H1 (cell line): ENCODE data around the gene C1orf115. TPM values are rescaled to one million over a fixed set of nuclear protein-coding genes. Genes with fewer than 3 reads are reported as not detected.

ENCODE experiments used
- CTCF ChIA-PET: fragments of 300-600 bp; sonication (Branson Sonifier 250); formaldehyde crosslinking; loops from one replicate; lab custom pipeline; 2021; ENCODE audit not compliant: partially characterized antibody; lab: Charles Lee
- POLR2A ChIA-PET: fragments of 300-600 bp; sonication (Branson Sonifier 250); formaldehyde crosslinking; loops from one replicate; lab custom pipeline; 2021; ENCODE audit warnings: inconsistent platforms; ENCODE audit not compliant: partially characterized antibody; lab: Charles Lee
- DNase-seq, 2 experiments: peaks; one replicate each; pipeline versions ENCODE4 v3.0.0 to v3.0.0-alpha.2; 2010 to 2022; ENCODE audit warnings: low spot score in 2 of 2, low read depth in 1 of 2, mixed read lengths in 1 of 2
- FAIRE-seq: peaks from 2 replicates; lab custom pipeline; 2011; peaks lifted over from hg19 to GRCh38; lab: Jason Lieb, UNC
- H2AFZ ChIP-seq: 2 replicates; pipeline ENCODE4 v1.8.1; 2012; ENCODE audit warnings: low read length, inconsistent platforms
- H2AK5ac ChIP-seq: 2 replicates; pipeline ENCODE4 v1.6.1; 2013; ENCODE audit warnings: low read depth, low read length
- H2BK120ac ChIP-seq: replicated peaks from 2 replicates; pipeline ENCODE3; 2013; ENCODE audit warnings: low read depth, low read length, inconsistent platforms
- H2BK12ac ChIP-seq: 2 replicates; pipeline ENCODE4 v1.6.1; 2013; ENCODE audit warnings: low read depth, low read length
- H2BK15ac ChIP-seq: 2 replicates; pipeline ENCODE4 v1.6.1; 2013; ENCODE audit warnings: low read length
- H2BK20ac ChIP-seq: 2 replicates; pipeline ENCODE4 v1.6.1; 2013; ENCODE audit warnings: low read length
- H2BK5ac ChIP-seq: 2 replicates; pipeline ENCODE4 v1.6.1; 2013; ENCODE audit warnings: low read depth, low read length
- H3K14ac ChIP-seq: 2 replicates; pipeline ENCODE4 v1.6.1; 2013; ENCODE audit warnings: inconsistent platforms; ENCODE audit not compliant: insufficient read length
- H3K18ac ChIP-seq: 2 replicates; pipeline ENCODE4 v1.6.1; 2013; ENCODE audit warnings: low read length; ENCODE audit errors: extremely low read depth
- H3K23ac ChIP-seq: 2 replicates; pipeline ENCODE4 v1.6.1; 2013; ENCODE audit warnings: inconsistent platforms; ENCODE audit not compliant: insufficient read length
- H3K23me2 ChIP-seq: 2 replicates; pipeline ENCODE4 v1.6.1; 2013; ENCODE audit warnings: low read depth, low read length
- H3K27ac ChIP-seq: 2 replicates; pipeline ENCODE4 v1.6.1; 2011; ENCODE audit warnings: low read depth, low read length, inconsistent platforms
- H3K27me3 ChIP-seq, 4 experiments: replicated peaks in 1 of 4; 1 replicate in 1 of 4; 2 replicates in 3 of 4; pipeline versions ENCODE4 v1.6.1 to v1.8.1; 2011 to 2013; ENCODE audit warnings: low read length in 3 of 4, mild to moderate bottlenecking in 3 of 4, inconsistent platforms in 2 of 4, mixed read lengths in 2 of 4, moderate library complexity in 1 of 4; ENCODE audit not compliant: control insufficient read depth in 3 of 4, insufficient read depth in 3 of 4; ENCODE audit errors: extremely low read depth in 1 of 4
- H3K36me3 ChIP-seq, 4 experiments: 2 replicates each; pipeline versions ENCODE4 v1.6.1 to v1.8.1; 2011 to 2013; ENCODE audit warnings: mild to moderate bottlenecking in 4 of 4, low read length in 3 of 4, moderate library complexity in 2 of 4, control low read depth in 1 of 4, inconsistent platforms in 1 of 4; ENCODE audit not compliant: insufficient read depth in 4 of 4, control insufficient read depth in 2 of 4
- H3K4ac ChIP-seq: replicated peaks from 2 replicates; pipeline ENCODE3; 2013; ENCODE audit warnings: low read length, low read depth, mixed read lengths, inconsistent platforms; ENCODE audit not compliant: insufficient read length
- H3K4me1 ChIP-seq, 4 experiments: replicated peaks in 1 of 4; 1 replicate in 1 of 4; 2 replicates in 3 of 4; pipeline versions ENCODE4 v1.6.1 to v1.8.1; 2011 to 2013; ENCODE audit warnings: low read length in 3 of 4, inconsistent platforms in 2 of 4, mixed read lengths in 1 of 4; ENCODE audit not compliant: insufficient read depth in 4 of 4, control insufficient read depth in 3 of 4
- H3K4me2 ChIP-seq, 2 experiments: 2 replicates each; pipeline versions ENCODE4 v1.6.1 to v1.8.1; 2011 to 2013; ENCODE audit warnings: low read depth in 2 of 2, low read length in 2 of 2, control low read depth in 1 of 2, inconsistent platforms in 1 of 2, mild to moderate bottlenecking in 1 of 2; ENCODE audit not compliant: insufficient read depth in 1 of 2
- H3K4me3 ChIP-seq, 4 experiments: fragments of 200-600, 300-600 bp in 1 of 4; sonication (generic), shearing (Covaris generic), sonication (Bioruptor Twin) in 1 of 4; 2 replicates each; pipeline versions ENCODE4 v1.5.1 to v1.8.1; 2011 to 2016; ENCODE audit warnings: low read length in 4 of 4, low read depth in 3 of 4, control low read depth in 2 of 4, inconsistent platforms in 2 of 4, mild to moderate bottlenecking in 2 of 4, mixed read lengths in 1 of 4, moderate library complexity in 1 of 4; ENCODE audit not compliant: insufficient read depth in 2 of 4; ENCODE audit errors: extremely low read depth in 1 of 4
- H3K56ac ChIP-seq: replicated peaks from 2 replicates; pipeline ENCODE3; 2013; ENCODE audit warnings: low read depth, mild to moderate bottlenecking, mixed read lengths, low read length, inconsistent platforms; ENCODE audit not compliant: insufficient read length
- H3K79me1 ChIP-seq: 2 replicates; pipeline ENCODE4 v1.6.1; 2013; ENCODE audit warnings: low read depth, low read length, control low read depth
- H3K79me2 ChIP-seq, 2 experiments: 2 replicates each; pipeline versions ENCODE4 v1.6.1 to v1.8.1; 2012 to 2013; ENCODE audit warnings: low read length in 2 of 2, mild to moderate bottlenecking in 2 of 2, inconsistent platforms in 1 of 2; ENCODE audit not compliant: insufficient read depth in 2 of 2, control insufficient read depth in 1 of 2
- H3K9ac ChIP-seq, 4 experiments: replicated peaks in 1 of 4; 1 replicate in 1 of 4; 2 replicates in 3 of 4; pipeline versions ENCODE4 v1.6.1 to v1.8.1; 2011 to 2013; ENCODE audit warnings: low read depth in 3 of 4, low read length in 3 of 4, control low read depth in 2 of 4, mild to moderate bottlenecking in 2 of 4, moderate library complexity in 2 of 4, inconsistent platforms in 1 of 4; ENCODE audit errors: extremely low read depth in 1 of 4
- H3K9me3 ChIP-seq, 2 experiments: 2 replicates each; pipeline versions ENCODE4 v1.6.1 to v1.8.1; 2012 to 2013; ENCODE audit warnings: mild to moderate bottlenecking in 2 of 2, moderate library complexity in 2 of 2, control low read depth in 1 of 2, inconsistent platforms in 1 of 2, low read depth in 1 of 2, low read length in 1 of 2, mixed read lengths in 1 of 2; ENCODE audit not compliant: insufficient read depth in 2 of 2
- H4K20me1 ChIP-seq, 2 experiments: replicated peaks in 1 of 2; 2 replicates each; pipeline versions ENCODE3 to v1.8.1; 2011 to 2013; ENCODE audit warnings: inconsistent platforms in 2 of 2, low read length in 2 of 2, mild to moderate bottlenecking in 1 of 2; ENCODE audit not compliant: insufficient read depth in 2 of 2, control insufficient read depth in 1 of 2
- H4K5ac ChIP-seq: 2 replicates; pipeline ENCODE4 v1.6.1; 2013; ENCODE audit warnings: low read length, low read depth, mixed read lengths, inconsistent platforms; ENCODE audit not compliant: insufficient read length
- H4K8ac ChIP-seq: 2 replicates; pipeline ENCODE4 v1.8.0; 2013; ENCODE audit warnings: mild to moderate bottlenecking, moderate library complexity, low read length, inconsistent platforms; ENCODE audit not compliant: insufficient read depth; ENCODE audit errors: extremely low read depth
- H4K91ac ChIP-seq: replicated peaks from 2 replicates; pipeline ENCODE3; 2013; ENCODE audit warnings: low read length, mixed read lengths, inconsistent platforms; ENCODE audit not compliant: insufficient read length
- ATF2 ChIP-seq: IDR thresholded peaks from 2 replicates; pipeline ENCODE4 v1.6.1; 2012; ENCODE audit warnings: low read length, inconsistent platforms
- CEBPB ChIP-seq: IDR thresholded peaks from 2 replicates; pipeline ENCODE4 v1.6.1; 2012; ENCODE audit warnings: low read depth, low read length
- CTCF ChIP-seq, 3 experiments: IDR thresholded peaks; 1 replicate in 2 of 3; 2 replicates in 1 of 3; pipeline versions ENCODE4 v1.5.1 to v1.6.1; 2011; ENCODE audit warnings: low read length in 3 of 3, mild to moderate bottlenecking in 3 of 3, inconsistent platforms in 2 of 3, low read depth in 1 of 3, moderate library complexity in 1 of 3; ENCODE audit not compliant: insufficient read depth in 1 of 3; ENCODE audit errors: control extremely low read depth in 1 of 3
- JUND ChIP-seq: IDR thresholded peaks from 2 replicates; pipeline ENCODE4 v1.6.1; 2011; ENCODE audit warnings: mild to moderate bottlenecking, improper control_type of control experiment, low read length
- POU5F1 ChIP-seq: IDR thresholded peaks from 2 replicates; pipeline ENCODE4 v1.6.1; 2011; ENCODE audit warnings: low read depth, mild to moderate bottlenecking, low read length, moderate library complexity
- RXRA ChIP-seq: IDR thresholded peaks from 2 replicates; pipeline ENCODE4 v1.6.1; 2011; ENCODE audit warnings: low read depth, mild to moderate bottlenecking, low read length, moderate library complexity; ENCODE audit not compliant: insufficient read depth
- SP4 ChIP-seq: IDR thresholded peaks from 2 replicates; pipeline ENCODE4 v1.6.1; 2012; ENCODE audit warnings: low read length, inconsistent platforms
- SRF ChIP-seq: IDR thresholded peaks from 2 replicates; pipeline ENCODE4 v1.6.1; 2011; ENCODE audit warnings: mild to moderate bottlenecking, low read depth, low read length, moderate library complexity
- TAF1 ChIP-seq: IDR thresholded peaks from 2 replicates; pipeline ENCODE4 v1.6.1; 2011; ENCODE audit warnings: mild to moderate bottlenecking, low read depth, low read length
- ZNF274 ChIP-seq: IDR thresholded peaks from 2 replicates; pipeline ENCODE4 v1.7.0; 2012; ENCODE audit warnings: low read length, borderline replicate concordance; ENCODE audit errors: extremely low read depth
- WGBS, 2 experiments: shearing (Covaris generic) in 1 of 2; methylation state at CpG; one replicate each; pipeline versions ENCODE4 v1.1.6 to v1.1.7; 2013 to 2015; ENCODE audit warnings: low lambda C conversion rate in 2 of 2, mixed read lengths in 2 of 2, inconsistent platforms in 1 of 2, low coverage in 1 of 2, missing lambda C conversion rate in 1 of 2; ENCODE audit not compliant: insufficient replicate concordance in 2 of 2, insufficient coverage in 1 of 2, insufficient read length in 1 of 2; ENCODE audit errors: extremely low coverage in 1 of 2, missing lambda C conversion rate in 1 of 2; 5-methylcytosine and 5-hydroxymethylcytosine counted together
- polyA plus RNA-seq, 7 experiments: library from polyadenylated mRNA; depleted of rRNA in 3 of 7; stranded (reverse) in 5 of 7; unstranded in 2 of 7; fragments of >200 nt in 5 of 7; fragments of 200-250 nt in 2 of 7; gene quantifications; 1 replicate in 5 of 7; 2 replicates in 1 of 7; 4 replicates in 1 of 7; pipeline versions ENCODE4 v1.2.1 to v1.2.3, GENCODE V29; 2011 to 2013; ENCODE audit warnings: missing spikeins in 2 of 7, mixed read lengths in 2 of 7
- total RNA-seq: library from RNA; stranded (reverse); fragmentation: NEBNext Ultra II Directional; extraction: Animal tissue kit (Norgen Biotek cat#: 25700); gene quantifications from 2 replicates; pipeline ENCODE4 v1.2.1, GENCODE V29; 2021

The C1orf115 gene
- total and polyA plus RNA-seq, 2 of the 8 experiments (the other 6 are each of a cell fraction or from before 2014, with no cell fraction given): 3.5 to 5.6 TPM

- WGBS, 2 experiments: 45% methylated on average over 14 of the region's 14 CpGs; no CpG with 5 or more reads in 1 of the 2 experiments
- no peaks in the 10 kb centered on the region for H3K36me3 ChIP-seq
- no peak overlapping the region for H2BK20ac ChIP-seq
- H2BK120ac ChIP-seq: no peak overlapping the region
- H3K4me2 ChIP-seq: peak overlapping the region; percentile 63 to 86
- H3K79me2 ChIP-seq: no peaks in the 10 kb centered on the region
- H2AK5ac ChIP-seq: no peak overlapping the region
- H3K18ac ChIP-seq: no peak overlapping the region
- H3K27ac ChIP-seq: no peak overlapping the region
- H3K23me2 ChIP-seq: peaks cover 4% of the 10 kb centered on the region
- H2BK5ac ChIP-seq: peak overlapping the region; percentile 68; the same call in 1 of the 2 replicates
- H3K9ac ChIP-seq: peak overlapping the region in 1 of 4 experiments; percentile 57; a peak in 2 of 7 replicates
- peak overlapping the region; percentile 46 to 73 (median 57); a peak in 7 of 8 replicates for H3K4me3 ChIP-seq
- peak overlapping the region; percentile 13 for H3K56ac ChIP-seq
- DNase-seq (no peak), FAIRE-seq (no peak)
- peak overlapping the region; percentile 86; the same call in 1 of the 2 replicates for H2BK12ac ChIP-seq
- no peak overlapping the region for H3K14ac ChIP-seq
- H2BK15ac ChIP-seq: no peak overlapping the region
- no peak overlapping the region for H4K8ac ChIP-seq
- CTCF ChIA-PET: interaction anchor here (0.6 to 7.2 kb wide), 12 partner anchors 13 to 493 kb away, joined by 3 to 36 read pairs (median 4); partner anchors contain the start of gene MTARC2
- no peaks in the 10 kb centered on the region for H3K9me3 ChIP-seq
- no peak overlapping the region for H3K23ac ChIP-seq
- no peaks in the 10 kb centered on the region for H3K79me1 ChIP-seq
- H4K91ac ChIP-seq: no peak overlapping the region
- H3K4me1 ChIP-seq: peaks cover 0 to 3% (median 1%) of the 10 kb centered on the region in 4 experiments; a peak in 3 of 7 replicates
- no peak overlapping the region for H4K5ac ChIP-seq
- H2AFZ ChIP-seq: peak overlapping the region; percentile 99
- POLR2A ChIA-PET: interaction anchor here (0.7 kb wide), 1 partner anchor 26 kb away, joined by 3 read pairs; no protein-coding TSS in a partner anchor
- H3K4ac ChIP-seq: no peak overlapping the region
- peaks cover 0 to 2% of the 10 kb centered on the region in 2 experiments for H4K20me1 ChIP-seq
- H3K27me3 ChIP-seq: peaks cover 0 to 22% (median 14%) of the 10 kb centered on the region in 4 experiments; a peak in 6 of 7 replicates
- no peak for TF ChIP-seq RXRA
- no peak for TF ChIP-seq TAF1
- TF ChIP-seq ZNF274: no peak
- TF ChIP-seq ATF2: no peak
- no peak for TF ChIP-seq SRF
- no peak for TF ChIP-seq JUND
- no peak for TF ChIP-seq SP4
- TF ChIP-seq CEBPB: no peak
- TF ChIP-seq CTCF (IDR thresholded peaks at IDR 0.05; ENCODE audit: control extremely low read depth in 1 of 3, insufficient read depth in 1 of 3, low read depth in 1 of 3, low read length in 3 of 3): no peak
- no peak for TF ChIP-seq POU5F1
Observed at GRCh38 chr1:220689666-220690065, 497 bp upstream of the C1orf115 start.
